Measurements from ENCODE around the gene IER3IP1. TPM values are rescaled to one million over a fixed set of nuclear protein-coding genes. Genes with fewer than 3 reads are reported as not detected.
A peak's percentile ranks its signal among the peaks of the same experiment; 100 is the strongest.

IER3IP1 gene
- 15.7 TPM for polyA plus RNA-seq (2013, experiment 1 of 2)
- polyA plus RNA-seq (2013, experiment 2 of 2), result 16.5 TPM

- Histone ChIP-seq H2BK5ac (ENCODE audit: low read length) (no peak within 1 kb of the TSS), H2AFZ (ENCODE audit: low read length) (peak within 1 kb of the TSS; percentile 93), H3K9ac (ENCODE audit: low read depth, low read length, poor library complexity) (peak within 1 kb of the TSS; percentile 98), H4K8ac (ENCODE audit: low read depth, low read length) (no peak within 1 kb of the TSS), H2BK12ac (ENCODE audit: low read length) (no peak within 1 kb of the TSS), H2BK15ac (ENCODE audit: low read length) (no peak within 1 kb of the TSS), H3K4ac (ENCODE audit: low read length) (no peak within 1 kb of the TSS), H3K27me3 (ENCODE audit: control insufficient read depth in 3 of 3, insufficient read depth in 3 of 3, low read depth in 1 of 3, low read length in 3 of 3) (peaks cover 0 to 12% (median 0%) of the 10 kb centered on the region in 3 experiments), H3K9me3 (replicated peaks in 1 of 2; ENCODE audit: control insufficient read depth in 2 of 2, insufficient read depth in 1 of 2, low read depth in 1 of 2, low read length in 2 of 2) (no peaks in the 10 kb centered on the region), H2BK120ac (ENCODE audit: low read depth, low read length) (peak within 1 kb of the TSS; percentile 42), H4K91ac (ENCODE audit: low read depth, low read length, poor library complexity) (no peak within 1 kb of the TSS), H3K4me1 (ENCODE audit: control insufficient read depth in 2 of 2, insufficient read depth in 1 of 2, low read depth in 1 of 2, low read length in 2 of 2) (peaks cover 0 to 5% of the 10 kb centered on the region in 2 donors), H3K14ac (ENCODE audit: low read length) (peak within 1 kb of the TSS; percentile 91), H2AK5ac (ENCODE audit: low read depth, low read length) (no peak within 1 kb of the TSS), H3K23ac (ENCODE audit: low read depth, low read length, poor library complexity) (peak within 1 kb of the TSS; percentile 81), H3K18ac (ENCODE audit: low read length) (peak within 1 kb of the TSS; percentile 96), H3K36me3 (replicated peaks in 1 of 2; ENCODE audit: control insufficient read depth in 2 of 2, insufficient read depth in 2 of 2, low read length in 2 of 2) (peaks cover 0 to 27% of the 10 kb centered on the region in 2 donors), H3K79me1 (ENCODE audit: low read depth, low read length) (peaks cover 4% of the 10 kb centered on the region), H3K4me2 (ENCODE audit: insufficient read depth, low read length, poor library complexity, severe bottlenecking) (peak within 1 kb of the TSS; percentile 67), H3K27ac (replicated peaks; ENCODE audit: low read length) (no peak within 1 kb of the TSS), H3K4me3 (ENCODE audit: low read length in 2 of 2) (peak within 1 kb of the TSS; percentile 81 to 92)
- peak; percentile 82 for DNase-seq (ENCODE audit: low spot score)
- no CpG with 5 or more reads among the region's 48 CpGs for WGBS, 2 donors (ENCODE audit: extremely low coverage in 2 of 2, insufficient read length in 2 of 2, insufficient replicate concordance in 1 of 2)
Observed at GRCh38 chr18:47175898-47176575, at the start of gene IER3IP1. IER3IP1 (minus strand) TSS chr18:47176364; CDS start chr18:47176277, 87 bp downstream.

- no peak overlapping the region for H3K27ac ChIP-seq (replicated peaks; ENCODE audit: low read length)
- no peak overlapping the region for H3K14ac ChIP-seq (ENCODE audit: low read length)
- DNase-seq (ENCODE audit: low spot score), result peak; percentile 41
Observed at GRCh38 chr18:47215554-47216138, 39.5 kb upstream of the IER3IP1 start.

GRCh38 chr18:47209171-47209570 lies 33.0 kb upstream of the IER3IP1 start:
- H3K9me3 ChIP-seq (replicated peaks in 1 of 2; ENCODE audit: control insufficient read depth in 2 of 2, insufficient read depth in 1 of 2, low read depth in 1 of 2, low read length in 2 of 2), result no peaks in the 10 kb centered on the region
- H4K8ac ChIP-seq (ENCODE audit: low read depth, low read length), result no peak overlapping the region
- no peak overlapping the region for H3K4ac ChIP-seq (ENCODE audit: low read length)
- no peak overlapping the region for H3K18ac ChIP-seq (ENCODE audit: low read length)
- no peak overlapping the region for H3K9ac ChIP-seq (ENCODE audit: low read depth, low read length, poor library complexity)
- no peak overlapping the region for H2AK5ac ChIP-seq (ENCODE audit: low read depth, low read length)
- no peak overlapping the region for H3K4me2 ChIP-seq (ENCODE audit: insufficient read depth, low read length, poor library complexity, severe bottlenecking)
- no peak overlapping the region for H2AFZ ChIP-seq (ENCODE audit: low read length)
- no peak overlapping the region for H3K4me3 ChIP-seq (ENCODE audit: low read length in 2 of 2)
- H3K23ac ChIP-seq (ENCODE audit: low read depth, low read length, poor library complexity), result no peak overlapping the region
- H2BK5ac ChIP-seq (ENCODE audit: low read length), result no peak overlapping the region
- H2BK15ac ChIP-seq (ENCODE audit: low read length), result no peak overlapping the region
- H3K36me3 ChIP-seq (replicated peaks in 1 of 2; ENCODE audit: control insufficient read depth in 2 of 2, insufficient read depth in 2 of 2, low read length in 2 of 2), result no peaks in the 10 kb centered on the region
- no CpG with 5 or more reads among the region's 1 CpG for WGBS, 2 donors (ENCODE audit: extremely low coverage in 2 of 2, insufficient read length in 2 of 2, insufficient replicate concordance in 1 of 2)
- no peak overlapping the region for H4K91ac ChIP-seq (ENCODE audit: low read depth, low read length, poor library complexity)
- H3K79me1 ChIP-seq (ENCODE audit: low read depth, low read length), result no peaks in the 10 kb centered on the region
- no peak for DNase-seq (ENCODE audit: low spot score)
- no peak overlapping the region for H3K27ac ChIP-seq (replicated peaks; ENCODE audit: low read length)
- peaks cover 0 to 12% of the 10 kb centered on the region in 2 donors for H3K4me1 ChIP-seq (ENCODE audit: control insufficient read depth in 2 of 2, insufficient read depth in 1 of 2, low read depth in 1 of 2, low read length in 2 of 2)
- no peak overlapping the region for H2BK12ac ChIP-seq (ENCODE audit: low read length)
- no peak overlapping the region for H3K14ac ChIP-seq (ENCODE audit: low read length)
- H2BK120ac ChIP-seq (ENCODE audit: low read depth, low read length), result no peak overlapping the region
- peaks cover 0 to 35% (median 0%) of the 10 kb centered on the region in 3 experiments for H3K27me3 ChIP-seq (ENCODE audit: control insufficient read depth in 3 of 3, insufficient read depth in 3 of 3, low read depth in 1 of 3, low read length in 3 of 3)

More at GRCh38 chr18:47215554-47216138, 39.5 kb upstream of the IER3IP1 start:
- Histone ChIP-seq H2BK12ac (ENCODE audit: low read length) (no peak overlapping the region), H4K8ac (ENCODE audit: low read depth, low read length) (no peak overlapping the region), H3K9me3 (replicated peaks in 1 of 2; ENCODE audit: control insufficient read depth in 2 of 2, insufficient read depth in 1 of 2, low read depth in 1 of 2, low read length in 2 of 2) (no peaks in the 10 kb centered on the region), H2BK15ac (ENCODE audit: low read length) (no peak overlapping the region), H2AFZ (ENCODE audit: low read length) (no peak overlapping the region), H3K4me1 (ENCODE audit: control insufficient read depth in 2 of 2, insufficient read depth in 1 of 2, low read depth in 1 of 2, low read length in 2 of 2) (no peaks in the 10 kb centered on the region), H2AK5ac (ENCODE audit: low read depth, low read length) (no peak overlapping the region), H3K27me3 (ENCODE audit: control insufficient read depth in 3 of 3, insufficient read depth in 3 of 3, low read depth in 1 of 3, low read length in 3 of 3) (peaks cover 0 to 58% (median 0%) of the 10 kb centered on the region in 3 experiments), H3K4me2 (ENCODE audit: insufficient read depth, low read length, poor library complexity, severe bottlenecking) (no peak overlapping the region), H3K9ac (ENCODE audit: low read depth, low read length, poor library complexity) (no peak overlapping the region), H3K23ac (ENCODE audit: low read depth, low read length, poor library complexity) (no peak overlapping the region), H2BK5ac (ENCODE audit: low read length) (no peak overlapping the region), H2BK120ac (ENCODE audit: low read depth, low read length) (no peak overlapping the region), H3K4ac (ENCODE audit: low read length) (no peak overlapping the region), H3K18ac (ENCODE audit: low read length) (no peak overlapping the region), H3K36me3 (replicated peaks in 1 of 2; ENCODE audit: control insufficient read depth in 2 of 2, insufficient read depth in 2 of 2, low read length in 2 of 2) (no peaks in the 10 kb centered on the region), H3K79me1 (ENCODE audit: low read depth, low read length) (no peaks in the 10 kb centered on the region), H3K4me3 (ENCODE audit: low read length in 2 of 2) (no peak overlapping the region), H4K91ac (ENCODE audit: low read depth, low read length, poor library complexity) (no peak overlapping the region)
- WGBS, 2 donors (ENCODE audit: extremely low coverage in 2 of 2, insufficient read length in 2 of 2, insufficient replicate concordance in 1 of 2), result no CpG with 5 or more reads among the region's 5 CpGs

GRCh38 chr18:47206945-47207637 lies 30.9 kb upstream of the IER3IP1 start:
- H2BK5ac ChIP-seq (ENCODE audit: low read length), result no peak overlapping the region
- no peak overlapping the region for H2AFZ ChIP-seq (ENCODE audit: low read length)
- no CpG with 5 or more reads among the region's 2 CpGs for WGBS, 2 donors (ENCODE audit: extremely low coverage in 2 of 2, insufficient read length in 2 of 2, insufficient replicate concordance in 1 of 2)
- H2AK5ac ChIP-seq (ENCODE audit: low read depth, low read length), result no peak overlapping the region
- H3K4me2 ChIP-seq (ENCODE audit: insufficient read depth, low read length, poor library complexity, severe bottlenecking), result no peak overlapping the region
- H3K36me3 ChIP-seq (replicated peaks in 1 of 2; ENCODE audit: control insufficient read depth in 2 of 2, insufficient read depth in 2 of 2, low read length in 2 of 2), result no peaks in the 10 kb centered on the region
- no peak overlapping the region for H2BK12ac ChIP-seq (ENCODE audit: low read length)
- H3K4me1 ChIP-seq (ENCODE audit: control insufficient read depth in 2 of 2, insufficient read depth in 1 of 2, low read depth in 1 of 2, low read length in 2 of 2), result peaks cover 0 to 12% of the 10 kb centered on the region in 2 donors
- no peak overlapping the region for H3K4ac ChIP-seq (ENCODE audit: low read length)
- no peak overlapping the region for H4K91ac ChIP-seq (ENCODE audit: low read depth, low read length, poor library complexity)
- no peak overlapping the region for H4K8ac ChIP-seq (ENCODE audit: low read depth, low read length)
- no peak overlapping the region for H3K4me3 ChIP-seq (ENCODE audit: low read length in 2 of 2)
- no peaks in the 10 kb centered on the region for H3K79me1 ChIP-seq (ENCODE audit: low read depth, low read length)
- no peak overlapping the region for H3K27ac ChIP-seq (replicated peaks; ENCODE audit: low read length)
- no peak for DNase-seq (ENCODE audit: low spot score)
- H3K9ac ChIP-seq (ENCODE audit: low read depth, low read length, poor library complexity), result no peak overlapping the region
- no peak overlapping the region for H3K23ac ChIP-seq (ENCODE audit: low read depth, low read length, poor library complexity)
- no peak overlapping the region for H3K14ac ChIP-seq (ENCODE audit: low read length)
- peaks cover 0 to 32% (median 0%) of the 10 kb centered on the region in 3 experiments for H3K27me3 ChIP-seq (ENCODE audit: control insufficient read depth in 3 of 3, insufficient read depth in 3 of 3, low read depth in 1 of 3, low read length in 3 of 3)
- no peak overlapping the region for H2BK120ac ChIP-seq (ENCODE audit: low read depth, low read length)
- H3K18ac ChIP-seq (ENCODE audit: low read length), result no peak overlapping the region
- no peaks in the 10 kb centered on the region for H3K9me3 ChIP-seq (replicated peaks in 1 of 2; ENCODE audit: control insufficient read depth in 2 of 2, insufficient read depth in 1 of 2, low read depth in 1 of 2, low read length in 2 of 2)
- H2BK15ac ChIP-seq (ENCODE audit: low read length), result no peak overlapping the region
